Vagina (tissue), 2 donors: ENCODE measurements around the gene TPP1. TPM values are rescaled to one million over a fixed set of nuclear protein-coding genes. Genes with fewer than 3 reads are reported as not detected.

ENCODE experiments used
- DNase-seq, 2 donors: peaks; one replicate each; pipeline ENCODE4 v3.0.0-alpha.2; 2017; ENCODE audit errors: extremely low spot score in 2 of 2
- H3K27ac ChIP-seq: fragments of 200-600 bp; sonication (generic); one replicate; pipeline ENCODE4 v1.5.1; 2019
- H3K27me3 ChIP-seq: fragments of 200-600 bp; sonication (generic); one replicate; pipeline ENCODE4 v1.5.1; 2019
- H3K36me3 ChIP-seq, 2 donors: fragments of 200-600 bp; sonication (generic); one replicate each; pipeline ENCODE4 v1.5.1; 2017 to 2019
- H3K4me1 ChIP-seq: fragments of 200-600 bp; sonication (generic); one replicate; pipeline ENCODE4 v1.5.1; 2019
- H3K4me3 ChIP-seq, 2 donors: fragments of 200-600 bp; sonication (generic); 1 replicate in 1 of 2; 2 replicates in 1 of 2; pipeline ENCODE4 v1.5.1; 2016 to 2019
- H3K9me3 ChIP-seq: fragments of 200-600 bp; sonication (generic); one replicate; pipeline ENCODE4 v1.5.1; 2019
- POLR2A ChIP-seq, 2 donors: fragments of 450-650 bp; IDR thresholded peaks; one replicate each; pipeline ENCODE4 v1.6.1; 2017; ENCODE audit warnings: antibody characterized with exemption in 2 of 2, mild to moderate bottlenecking in 2 of 2, moderate library complexity in 2 of 2
- POLR2AphosphoS5 ChIP-seq, 2 donors: sonication (generic); formaldehyde crosslinking; IDR thresholded peaks; one replicate each; pipeline ENCODE4 v1.9.0; 2017; ENCODE audit warnings: antibody characterized with exemption in 2 of 2, mild to moderate bottlenecking in 2 of 2, low read depth in 1 of 2; ENCODE audit not compliant: insufficient read depth in 1 of 2
- intact Hi-C: fragments of 100-400 bp; cut with DNase I; formaldehyde crosslinking; loops from one replicate; pipeline ENCODE4 v1.15.1; 2023
- total RNA-seq: library from RNA; depleted of rRNA; stranded (reverse); fragments of >200 nt; gene quantifications from one replicate; pipeline ENCODE4 v1.2.3, GENCODE V29; 2016
- TF ChIP-seq, protein P1 (sequence below), 3 experiments: fragments of 450-650 bp in 2 of 3; fragments of 200-600 bp in 1 of 3; sonication (generic) in 1 of 3; IDR thresholded peaks; one replicate each; pipeline ENCODE4 v1.5.1; 2017 to 2019; ENCODE audit warnings: antibody characterized with exemption in 3 of 3, mild to moderate bottlenecking in 2 of 3, moderate library complexity in 2 of 3

TPP1 gene
- total RNA-seq, 1 donor from 2014 or later: 77.3 TPM

GRCh38 chr11:6565988-6566703 lies 53.1 kb downstream of the TPP1 start:
- Histone ChIP-seq H3K9me3 (no peaks in the 10 kb centered on the region), H3K36me3 (no peaks in the 10 kb centered on the region), H3K4me3 (no peak overlapping the region), H3K27me3 (no peaks in the 10 kb centered on the region), H3K27ac (no peak overlapping the region), H3K4me1 (peaks cover 7% of the 10 kb centered on the region)
- no peak for DNase-seq
- TF ChIP-seq, protein P1, sequence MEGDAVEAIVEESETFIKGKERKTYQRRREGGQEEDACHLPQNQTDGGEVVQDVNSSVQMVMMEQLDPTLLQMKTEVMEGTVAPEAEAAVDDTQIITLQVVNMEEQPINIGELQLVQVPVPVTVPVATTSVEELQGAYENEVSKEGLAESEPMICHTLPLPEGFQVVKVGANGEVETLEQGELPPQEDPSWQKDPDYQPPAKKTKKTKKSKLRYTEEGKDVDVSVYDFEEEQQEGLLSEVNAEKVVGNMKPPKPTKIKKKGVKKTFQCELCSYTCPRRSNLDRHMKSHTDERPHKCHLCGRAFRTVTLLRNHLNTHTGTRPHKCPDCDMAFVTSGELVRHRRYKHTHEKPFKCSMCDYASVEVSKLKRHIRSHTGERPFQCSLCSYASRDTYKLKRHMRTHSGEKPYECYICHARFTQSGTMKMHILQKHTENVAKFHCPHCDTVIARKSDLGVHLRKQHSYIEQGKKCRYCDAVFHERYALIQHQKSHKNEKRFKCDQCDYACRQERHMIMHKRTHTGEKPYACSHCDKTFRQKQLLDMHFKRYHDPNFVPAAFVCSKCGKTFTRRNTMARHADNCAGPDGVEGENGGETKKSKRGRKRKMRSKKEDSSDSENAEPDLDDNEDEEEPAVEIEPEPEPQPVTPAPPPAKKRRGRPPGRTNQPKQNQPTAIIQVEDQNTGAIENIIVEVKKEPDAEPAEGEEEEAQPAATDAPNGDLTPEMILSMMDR (IDR thresholded peaks at IDR 0.05): no peak
- TF ChIP-seq POLR2AphosphoS5 (IDR thresholded peaks at IDR 0.05; ENCODE audit: insufficient read depth in 1 of 2, low read depth in 1 of 2) (no peak), POLR2A (IDR thresholded peaks at IDR 0.05) (no peak)
- intact Hi-C loops: no loop called here

- DNase-seq: no peak
- intact Hi-C loops: no loop called here
- no peaks in the 10 kb centered on the region for H3K9me3 ChIP-seq
- no peaks in the 10 kb centered on the region for H3K27me3 ChIP-seq
- H3K36me3 ChIP-seq: no peaks in the 10 kb centered on the region
- H3K4me1 ChIP-seq: peaks cover 7% of the 10 kb centered on the region
- H3K27ac ChIP-seq: no peak overlapping the region
- TF ChIP-seq, protein P1 (IDR thresholded peaks at IDR 0.05): no peak
- TF ChIP-seq POLR2AphosphoS5 (IDR thresholded peaks at IDR 0.05; ENCODE audit: insufficient read depth in 1 of 2, low read depth in 1 of 2) (no peak), POLR2A (IDR thresholded peaks at IDR 0.05) (no peak)
- H3K4me3 ChIP-seq: no peak overlapping the region
Observed at GRCh38 chr11:6565325-6565724, 53.9 kb downstream of the TPP1 start.

DNA sequence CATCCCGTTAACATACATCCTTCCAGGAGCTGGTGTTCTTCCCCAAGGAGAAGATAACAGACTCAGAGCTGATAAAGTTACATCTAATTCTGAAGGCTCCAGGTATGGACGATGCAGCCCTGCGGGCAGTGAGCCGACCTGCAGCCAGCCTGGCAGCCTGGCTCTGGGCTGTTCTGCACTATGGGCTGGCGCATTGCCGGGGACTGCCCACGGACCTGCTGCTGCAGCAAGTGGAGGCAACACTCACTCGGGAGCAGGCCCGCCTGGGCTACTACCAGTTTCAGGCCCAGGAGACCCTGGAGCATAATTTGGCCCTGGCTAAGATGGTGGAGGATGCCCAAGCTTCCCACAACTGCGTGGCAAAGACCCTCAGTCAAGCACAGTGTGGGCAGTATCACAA lies 55.6 kb downstream of the TPP1 start:
- Histone ChIP-seq H3K27ac (no peak overlapping the region), H3K4me1 (peaks cover 5% of the 10 kb centered on the region), H3K36me3 (no peaks in the 10 kb centered on the region), H3K9me3 (no peaks in the 10 kb centered on the region), H3K27me3 (no peaks in the 10 kb centered on the region), H3K4me3 (no peak overlapping the region)
- TF ChIP-seq POLR2AphosphoS5 (IDR thresholded peaks at IDR 0.05; ENCODE audit: insufficient read depth in 1 of 2, low read depth in 1 of 2): no peak
- TF ChIP-seq, protein P1 (IDR thresholded peaks at IDR 0.05): no peak
- no peak for TF ChIP-seq POLR2A (IDR thresholded peaks at IDR 0.05)
- intact Hi-C loops: no loop called here
- DNase-seq: no peak

- Histone ChIP-seq H3K27ac (no peak overlapping the region), H3K9me3 (no peaks in the 10 kb centered on the region), H3K4me3 (no peak overlapping the region), H3K36me3 (no peaks in the 10 kb centered on the region), H3K4me1 (peaks cover under 1% of the 10 kb centered on the region), H3K27me3 (no peaks in the 10 kb centered on the region)
- TF ChIP-seq POLR2AphosphoS5 (IDR thresholded peaks at IDR 0.05; ENCODE audit: insufficient read depth in 1 of 2, low read depth in 1 of 2): no peak
- no peak for TF ChIP-seq POLR2A (IDR thresholded peaks at IDR 0.05)
- TF ChIP-seq, protein P1 (IDR thresholded peaks at IDR 0.05): no peak
- intact Hi-C loops: no loop called here
- no peak for DNase-seq
Observed at GRCh38 chr11:6563121-6563619, 56.1 kb downstream of the TPP1 start.

Other genes with a start within 250 kb of the TPP1 start
- 23.1 TPM for gene SMPD1, start 228.9 kb downstream of the TPP1 start, total RNA-seq
- gene APBB1, start 200.3 kb downstream of the TPP1 start, total RNA-seq: 59.7 TPM
- gene HPX, start 178.4 kb downstream of the TPP1 start, total RNA-seq: 0.98 TPM
- 27.5 TPM for gene TRIM3, start 145.5 kb downstream of the TPP1 start, total RNA-seq
- gene ARFIP2, start 138.1 kb downstream of the TPP1 start, total RNA-seq: 54.0 TPM
- gene TIMM10B, start 137.9 kb downstream of the TPP1 start, total RNA-seq: 98.7 TPM
- 17.2 TPM for gene DNHD1, start 122.1 kb downstream of the TPP1 start, total RNA-seq
- gene RRP8, start 15.8 kb downstream of the TPP1 start, total RNA-seq: 10.3 TPM
- gene ILK, start 15.6 kb downstream of the TPP1 start, total RNA-seq: 149 TPM
- gene TAF10, start 7.2 kb downstream of the TPP1 start, total RNA-seq: 48.1 TPM
- gene DCHS1, start 36.4 kb upstream of the TPP1 start, total RNA-seq: 28.7 TPM
- 55.2 TPM for gene MRPL17, start 63.9 kb upstream of the TPP1 start, total RNA-seq
- gene OR2AG2, start 152.6 kb upstream of the TPP1 start, total RNA-seq: not detected
- gene OR2AG1, start 163.6 kb upstream of the TPP1 start, total RNA-seq: not detected
- gene OR6A2, start 180.3 kb upstream of the TPP1 start, total RNA-seq: not detected
- not detected for gene OR10A5, start 226.3 kb upstream of the TPP1 start, total RNA-seq
- not detected for gene OR10A2, start 243.6 kb upstream of the TPP1 start, total RNA-seq